GM12878 (cell line): Measurements from ENCODE around the gene TOPAZ1. TPM values are rescaled to one million over a fixed set of nuclear protein-coding genes. Genes with fewer than 3 reads are reported as not detected.

Experiments used
- ATAC-seq: fragments of 200-7000 bp; cut with Tn5 transposase; 3 replicates; pipeline ENCODE4 v1.9.1; 2020; ENCODE audit warnings: mild to moderate bottlenecking, moderate library complexity
- BruUV-seq: library from RNA; stranded (reverse); fragments of 400-500 nt; replicated peaks from 2 replicates; lab custom pipeline; 2021; lab: Mats Ljungman, UMichigan
- CTCF ChIA-PET: fragments of 300-600 bp; sonication (Branson Sonifier 250); formaldehyde crosslinking; extraction: SDS; loops from one replicate; lab custom pipeline; 2021; ENCODE audit warnings: inconsistent platforms; lab: Yijun Ruan, JAX
- POLR2A ChIA-PET: fragments of 350-600 bp; formaldehyde crosslinking; extraction: SDS; loops from one replicate; lab custom pipeline; 2021; ENCODE audit warnings: inconsistent platforms; lab: Charles Lee
- RAD21 ChIA-PET: fragments of 300-600 bp; sonication (Branson Sonifier 250); formaldehyde crosslinking; loops from one replicate; lab custom pipeline; 2023; ENCODE audit warnings: antibody characterized with exemption; ENCODE audit not compliant: unreplicated experiment; lab: Charles Lee
- SMC1A ChIA-PET: fragments of 300-600 bp; sonication (Branson Sonifier 250); formaldehyde crosslinking; loops from one replicate; lab custom pipeline; 2023; ENCODE audit not compliant: unreplicated experiment, uncharacterized antibody; lab: Charles Lee
- DNase-seq: peaks from one replicate; pipeline ENCODE4 v3.0.0-alpha.2; 2011; ENCODE audit warnings: low read depth, low spot score
- FAIRE-seq: peaks from 3 replicates; lab custom pipeline; 2011; peaks lifted over from hg19 to GRCh38; lab: Jason Lieb, UNC
- H2AFZ ChIP-seq: 2 replicates; pipeline ENCODE4 v1.6.0; 2011; ENCODE audit warnings: low read depth, low read length, control low read depth; ENCODE audit not compliant: control insufficient read depth
- H3K27ac ChIP-seq: 2 replicates; pipeline ENCODE4 v1.5.1; 2011; ENCODE audit warnings: control low read depth; ENCODE audit not compliant: control insufficient read depth, insufficient read depth
- H3K27me3 ChIP-seq, 2 experiments: replicated peaks in 1 of 2; 2 replicates each; pipeline versions ENCODE4 v1.6.0 to v1.6.1; 2011; ENCODE audit warnings: low read length in 1 of 2; ENCODE audit not compliant: control insufficient read depth in 2 of 2, insufficient read depth in 2 of 2
- H3K36me3 ChIP-seq, 2 experiments: 2 replicates each; pipeline ENCODE4 v1.5.1; 2011; ENCODE audit warnings: low read length in 1 of 2; ENCODE audit not compliant: control insufficient read depth in 2 of 2, insufficient read depth in 2 of 2
- H3K4me1 ChIP-seq: 2 replicates; pipeline ENCODE4 v1.6.1; 2011; ENCODE audit warnings: mild to moderate bottlenecking, low read length, moderate library complexity, mixed read lengths; ENCODE audit not compliant: control insufficient read depth, insufficient read depth
- H3K4me2 ChIP-seq: 2 replicates; pipeline ENCODE4 v1.6.0; 2011; ENCODE audit warnings: control low read depth; ENCODE audit not compliant: control insufficient read depth, insufficient read depth
- H3K4me3 ChIP-seq: fragments of 200-600 bp; sonication (generic); 2 replicates; pipeline ENCODE4 v1.5.1; 2016
- H3K79me2 ChIP-seq: 2 replicates; pipeline ENCODE4 v1.6.0; 2011; ENCODE audit warnings: low read length; ENCODE audit not compliant: control insufficient read depth, insufficient read depth
- H3K9ac ChIP-seq: 2 replicates; pipeline ENCODE4 v1.8.0; 2011; ENCODE audit warnings: low read length, control low read depth, mixed read lengths; ENCODE audit not compliant: control insufficient read depth, insufficient read depth
- H3K9me3 ChIP-seq: replicated peaks from 3 replicates; pipeline ENCODE4 v1.5.1; 2011; ENCODE audit warnings: mild to moderate bottlenecking, low read length; ENCODE audit not compliant: control insufficient read depth, insufficient read depth
- H4K20me1 ChIP-seq: 2 replicates; pipeline ENCODE4 v1.6.0; 2011; ENCODE audit not compliant: control insufficient read depth, insufficient read depth
- SPI1 ChIP-seq: IDR thresholded peaks from 2 replicates; pipeline ENCODE4 v1.6.1; 2011; ENCODE audit warnings: low read depth, mild to moderate bottlenecking, low read length, moderate library complexity, borderline replicate concordance; ENCODE audit not compliant: insufficient read depth
- WGBS: methylation state at CpG from one replicate; pipeline ENCODE4 v1.1.6; 2016; ENCODE audit warnings: low lambda C conversion rate; ENCODE audit not compliant: insufficient replicate concordance, insufficient coverage; ENCODE audit errors: missing lambda C conversion rate; 5-methylcytosine and 5-hydroxymethylcytosine counted together
- in situ Hi-C: fragments of 300-500 bp; cut with MboI; formaldehyde crosslinking; loops from 9 replicates; pipeline ENCODE4 v1.14.3; 2018; ENCODE audit warnings: mixed read lengths
- intact Hi-C: fragments of 100-400 bp; cut with micrococcal nuclease; formaldehyde crosslinking; loops from one replicate; pipeline ENCODE4 v1.14.2; 2022; ENCODE audit not compliant: unreplicated experiment
- polyA plus RNA-seq, 11 experiments: library from polyadenylated mRNA; depleted of rRNA in 4 of 11; unstranded in 6 of 11; stranded (reverse) in 5 of 11; fragments of >200 nt; fragmentation: Nextera tagmentation in 4 of 11; fragmentation: Illumina TruSeq in 1 of 11; extraction: Ambion mirVana in 4 of 11; extraction: Trizol in 1 of 11; gene quantifications; 1 replicate in 1 of 11; 2 replicates in 10 of 11; pipeline versions ENCODE4 v1.2.1 to v1.2.3, GENCODE V29; 2011 to 2016; ENCODE audit warnings: inconsistent platforms in 2 of 11, missing spikeins in 2 of 11, low read depth in 1 of 11
- total RNA-seq, 4 experiments: library from RNA; depleted of rRNA in 3 of 4; stranded (reverse); fragments of >200 nt in 3 of 4; fragmentation: Illumina TruSeq in 1 of 4; extraction: Trizol in 1 of 4; gene quantifications; 2 replicates each; pipeline versions ENCODE4 v1.2.1 to v1.2.3, GENCODE V29; 2013 to 2021
- TF ChIP-seq, protein P1 (sequence below): fragments of 450-650 bp; conservative IDR thresholded peaks from 2 replicates; pipeline ENCODE4 v1.6.1; 2017; ENCODE audit warnings: mild to moderate bottlenecking, moderate library complexity

Gene TOPAZ1
- total and polyA plus RNA-seq, 10 of the 15 experiments (the other 5 are each of a cell fraction or from before 2014, with no cell fraction given) = 0.02 TPM; not detected in 9

DNA sequence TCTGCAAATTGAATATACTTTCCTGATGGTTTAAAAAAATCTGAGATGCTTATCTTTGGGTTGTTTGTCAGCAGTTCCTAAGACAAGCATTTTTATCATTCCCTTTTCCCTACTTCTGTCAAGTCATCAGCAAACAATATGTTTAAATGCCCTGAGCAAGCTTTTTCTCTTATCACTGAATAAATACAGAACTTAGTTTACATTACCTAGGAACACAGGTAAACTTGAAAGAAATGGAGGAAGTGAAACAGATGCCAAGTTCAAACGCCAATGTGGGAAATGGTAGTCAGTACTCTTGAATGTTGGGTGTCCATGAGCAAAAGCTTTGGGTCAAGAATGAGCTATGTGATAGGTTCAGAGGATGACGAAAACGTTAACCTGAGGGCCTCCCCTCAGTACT is 79.6 kb downstream of the TOPAZ1 start:
- ATAC-seq (no peak), FAIRE-seq (no peak), DNase-seq (no peak)
- H4K20me1 ChIP-seq = no peaks in the 10 kb centered on the region
- H3K4me2 ChIP-seq = no peak overlapping the region
- no peaks in the 10 kb centered on the region for H3K9me3 ChIP-seq
- H3K27ac ChIP-seq = no peak overlapping the region
- H3K36me3 ChIP-seq = no peaks in the 10 kb centered on the region
- CTCF ChIA-PET = interaction anchor here (1.0 to 2.2 kb wide), 5 partner anchors 9 to 208 kb away, joined by 3 to 8 read pairs (median 3); no protein-coding TSS in a partner anchor
- H3K27me3 ChIP-seq = no peaks in the 10 kb centered on the region
- WGBS = 23% methylated on average over 3 of the region's 3 CpGs
- in situ Hi-C loops = no loop called here
- POLR2A ChIA-PET = no interaction called here
- no TSS peak for BruUV-seq
- no peak overlapping the region for H3K4me3 ChIP-seq
- H3K79me2 ChIP-seq = no peaks in the 10 kb centered on the region
- RAD21 ChIA-PET = interaction anchor here (0.5 to 1.1 kb wide), 4 partner anchors 189 to 620 kb away, joined by 3 read pairs; no protein-coding TSS in a partner anchor
- no peaks in the 10 kb centered on the region for H3K4me1 ChIP-seq
- SMC1A ChIA-PET = interaction anchor here (0.7 kb wide), 1 partner anchor 192 kb away, joined by 3 read pairs; no protein-coding TSS in a partner anchor
- intact Hi-C loops = loop anchor here (5.0 kb wide), 2 partner anchors 191 to 211 kb away; no protein-coding TSS in a partner anchor
- H3K9ac ChIP-seq = no peak overlapping the region
- TF ChIP-seq SPI1 = 0 out of 2 replicates have a peak, but pooled peaks have one; percentile 3
- TF ChIP-seq, protein P1, sequence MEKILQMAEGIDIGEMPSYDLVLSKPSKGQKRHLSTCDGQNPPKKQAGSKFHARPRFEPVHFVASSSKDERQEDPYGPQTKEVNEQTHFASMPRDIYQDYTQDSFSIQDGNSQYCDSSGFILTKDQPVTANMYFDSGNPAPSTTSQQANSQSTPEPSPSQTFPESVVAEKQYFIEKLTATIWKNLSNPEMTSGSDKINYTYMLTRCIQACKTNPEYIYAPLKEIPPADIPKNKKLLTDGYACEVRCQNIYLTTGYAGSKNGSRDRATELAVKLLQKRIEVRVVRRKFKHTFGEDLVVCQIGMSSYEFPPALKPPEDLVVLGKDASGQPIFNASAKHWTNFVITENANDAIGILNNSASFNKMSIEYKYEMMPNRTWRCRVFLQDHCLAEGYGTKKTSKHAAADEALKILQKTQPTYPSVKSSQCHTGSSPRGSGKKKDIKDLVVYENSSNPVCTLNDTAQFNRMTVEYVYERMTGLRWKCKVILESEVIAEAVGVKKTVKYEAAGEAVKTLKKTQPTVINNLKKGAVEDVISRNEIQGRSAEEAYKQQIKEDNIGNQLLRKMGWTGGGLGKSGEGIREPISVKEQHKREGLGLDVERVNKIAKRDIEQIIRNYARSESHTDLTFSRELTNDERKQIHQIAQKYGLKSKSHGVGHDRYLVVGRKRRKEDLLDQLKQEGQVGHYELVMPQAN = no peak
- no peak overlapping the region for H2AFZ ChIP-seq
